Activated T-helper 9 cell treated with anti-CD3 and anti-CD28 coated beads, Interleukin-2, amount 50 U/mL, for 16 hours (primary cell): Measurements from ENCODE around the gene ADAMTS15.
"Not testable (repeated sequence)": the region's sequence is repeated elsewhere in the genome, so short reads cannot be mapped to it uniquely, and the experiment has no call there.

ENCODE experiments used
- DNase-seq: peaks from one replicate; pipeline ENCODE4 v3.0.0-alpha.2; 2020; ENCODE audit warnings: low read depth

Gene ADAMTS15

GRCh38 chr11:130435671-130436070, 12.8 kb upstream of the ADAMTS15 start:
- no peak for DNase-seq

- DNase-seq = no peak
Observed at GRCh38 chr11:130436171-130436570, 12.3 kb upstream of the ADAMTS15 start.

GRCh38 chr11:130437848-130438247, 10.6 kb upstream of the ADAMTS15 start:
- DNase-seq = no peak

- DNase-seq = not testable (repeated sequence)
Observed at GRCh38 chr11:130438401-130439159, 9.9 kb upstream of the ADAMTS15 start.

GRCh38 chr11:130439160-130439519, 9.3 kb upstream of the ADAMTS15 start:
- no peak for DNase-seq

GRCh38 chr11:130439876-130440275, 8.6 kb upstream of the ADAMTS15 start:
- no peak for DNase-seq

GRCh38 chr11:130441719-130442118, 6.7 kb upstream of the ADAMTS15 start:
- no peak for DNase-seq

- DNase-seq = no peak
Observed at GRCh38 chr11:130442737-130443136, 5.7 kb upstream of the ADAMTS15 start.

- DNase-seq = no peak
Observed at GRCh38 chr11:130445788-130446187, 2.7 kb upstream of the ADAMTS15 start.

GRCh38 chr11:130448039-130448415, 418 bp upstream of the ADAMTS15 start:
- DNase-seq = no peak

GRCh38 chr11:130449310-130449990, 1.0 kb downstream of the ADAMTS15 start:
- DNase-seq = no peak

GRCh38 chr11:130449996-130450769, 1.7 kb downstream of the ADAMTS15 start:
- DNase-seq = no peak

GRCh38 chr11:130451231-130452019, 3.0 kb downstream of the ADAMTS15 start:
- DNase-seq = no peak

GRCh38 chr11:130452176-130452575, 3.7 kb downstream of the ADAMTS15 start:
- no peak for DNase-seq

- no peak for DNase-seq
Observed at GRCh38 chr11:130452940-130453339, 4.5 kb downstream of the ADAMTS15 start.

GRCh38 chr11:130454491-130455252, 6.2 kb downstream of the ADAMTS15 start:
- DNase-seq = no peak

GRCh38 chr11:130455483-130456127, 7.2 kb downstream of the ADAMTS15 start:
- no peak for DNase-seq

- no peak for DNase-seq
Observed at GRCh38 chr11:130456286-130456685, 7.8 kb downstream of the ADAMTS15 start.

GRCh38 chr11:130457623-130458409, 9.4 kb downstream of the ADAMTS15 start:
- DNase-seq = no peak

GRCh38 chr11:130458410-130458729, 9.9 kb downstream of the ADAMTS15 start:
- DNase-seq = no peak
